HS-5 (cell line): ENCODE measurements around the gene ABHD2.
"Not testable (repeated sequence)": the region's sequence is repeated elsewhere in the genome, so short reads cannot be mapped to it uniquely, and the experiment has no call there.

Experiments
- DNase-seq: peaks from one replicate; pipeline ENCODE4 v3.0.0-alpha.2; 2012; ENCODE audit warnings: low read depth

Gene ABHD2

DNA sequence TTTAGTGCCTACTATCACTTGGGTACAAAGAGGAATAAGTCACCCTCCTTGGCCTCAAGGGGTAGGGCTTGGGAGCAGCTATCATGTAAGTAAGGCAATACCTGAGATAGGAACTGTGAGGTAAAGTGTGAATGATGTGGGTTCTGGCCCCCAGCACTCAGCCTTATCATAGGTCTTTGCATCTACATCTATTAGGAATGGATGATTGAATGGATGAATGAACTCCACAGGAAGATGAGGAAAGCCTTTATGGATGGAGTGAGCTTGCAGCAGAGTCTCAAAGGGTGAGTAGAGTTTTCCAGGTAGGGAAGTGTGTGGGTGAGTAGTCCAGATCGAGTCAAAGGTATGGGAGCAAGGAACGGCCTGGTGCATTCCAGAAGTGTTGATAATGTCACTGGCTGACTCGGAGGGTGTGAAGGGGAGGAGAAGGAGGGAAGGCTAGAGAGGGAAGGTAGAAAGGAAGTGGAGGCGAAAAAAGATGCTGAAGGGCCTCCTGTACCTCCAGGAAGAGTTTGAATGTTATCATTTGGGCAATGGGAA is 13.1 kb upstream of the ABHD2 start:
- no peak for DNase-seq

DNA sequence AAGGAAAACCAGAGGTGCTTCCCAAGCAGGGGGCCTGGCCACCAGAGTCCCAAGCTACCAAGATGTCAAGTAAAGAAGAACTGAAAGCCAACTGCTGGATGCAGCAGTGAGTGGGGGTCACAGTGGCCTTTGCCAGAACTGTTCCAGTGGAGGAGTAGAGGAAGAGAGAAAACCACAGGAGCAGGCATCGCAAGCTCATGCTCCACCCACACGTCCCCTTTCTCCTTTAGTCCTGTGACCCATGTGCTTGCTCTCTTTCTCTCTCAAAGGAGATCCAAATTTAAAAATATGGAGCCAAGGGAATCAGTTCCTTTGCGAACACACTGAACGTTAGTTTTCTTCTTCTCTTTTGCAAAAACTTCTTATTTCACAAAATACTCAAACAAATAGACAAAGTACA is 12.4 kb upstream of the ABHD2 start:
- no peak for DNase-seq

DNA sequence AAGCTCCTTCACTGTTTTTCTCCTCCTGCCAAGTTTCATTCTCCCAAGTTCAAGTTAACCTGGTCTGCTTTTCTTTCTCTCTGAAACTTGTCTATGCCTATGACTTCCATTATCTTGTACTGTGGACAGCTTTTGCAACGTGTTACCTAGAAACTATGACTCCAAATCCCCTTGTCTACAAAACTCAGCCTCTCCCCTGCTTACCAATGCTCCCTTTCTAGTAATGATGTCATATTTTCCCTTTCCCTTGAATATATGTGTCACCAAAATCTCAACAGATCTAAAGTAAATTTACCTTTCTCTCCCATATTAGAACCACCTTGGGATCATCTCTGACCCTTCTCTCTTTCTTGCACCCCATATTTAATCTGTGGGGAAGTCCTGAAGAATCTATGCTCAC is 10.5 kb upstream of the ABHD2 start:
- no peak for DNase-seq

DNA sequence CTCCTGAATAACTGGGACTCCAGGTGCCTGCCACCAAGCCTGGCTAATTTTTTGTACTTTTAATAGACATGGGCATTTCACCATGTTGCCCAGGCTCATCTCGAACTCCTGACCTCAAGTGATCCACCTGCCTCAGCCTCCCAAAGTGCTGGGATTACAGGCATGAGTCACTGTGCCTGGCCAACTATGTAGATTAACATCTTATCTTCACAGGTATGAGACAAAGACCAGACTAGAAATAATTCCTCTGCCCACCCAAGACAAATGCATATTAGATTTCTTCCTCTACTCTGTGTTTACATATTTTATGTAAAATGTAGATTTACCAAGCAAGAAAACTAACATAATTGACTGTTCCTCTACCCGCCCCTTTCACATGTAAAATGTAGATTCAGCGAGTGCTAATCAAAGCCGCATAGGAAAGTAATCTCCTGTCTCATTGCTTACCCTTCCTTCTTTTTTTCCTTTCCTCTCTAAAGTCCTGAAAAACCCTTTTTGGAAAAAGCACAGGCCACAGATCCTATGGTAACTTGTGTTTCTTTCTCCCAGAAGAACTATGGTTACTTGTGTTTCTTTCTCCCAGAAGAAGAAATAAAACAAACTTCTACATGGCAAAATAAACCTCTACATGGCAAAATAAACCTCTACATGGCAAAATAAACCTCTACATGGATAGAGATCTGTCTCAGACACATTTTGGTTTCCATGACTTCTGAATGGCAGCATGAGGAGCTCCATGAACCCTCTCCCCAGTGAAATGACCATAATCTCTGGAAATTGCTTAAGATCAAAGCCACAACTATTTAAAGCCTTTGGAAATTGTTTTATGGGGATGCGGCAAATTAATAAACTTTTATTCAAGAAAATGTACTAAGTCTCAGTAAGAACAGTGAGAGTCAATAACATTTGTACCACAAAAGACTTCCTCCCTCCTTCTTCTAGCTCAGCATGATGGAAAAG is 9.1 kb upstream of the ABHD2 start:
- DNase-seq = no peak

DNA sequence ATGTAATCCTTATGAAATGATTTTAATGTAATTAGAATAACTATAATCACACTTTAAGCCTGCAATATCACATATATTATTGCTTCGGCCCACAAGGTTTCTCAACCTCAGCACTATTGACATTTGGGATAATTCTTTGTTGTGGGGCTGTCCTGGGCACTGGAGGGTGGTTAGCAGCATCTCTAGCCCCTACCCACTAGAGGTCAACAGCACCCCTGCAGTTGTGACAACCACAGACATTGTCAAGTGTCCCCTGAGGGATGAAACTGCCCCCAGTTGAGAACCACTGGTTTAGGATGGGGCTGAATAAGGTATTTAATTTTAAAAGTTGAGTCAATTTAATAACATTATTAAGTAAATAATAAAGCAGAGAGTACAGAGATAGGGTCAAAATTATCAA is 6.4 kb upstream of the ABHD2 start:
- DNase-seq = no peak

DNA sequence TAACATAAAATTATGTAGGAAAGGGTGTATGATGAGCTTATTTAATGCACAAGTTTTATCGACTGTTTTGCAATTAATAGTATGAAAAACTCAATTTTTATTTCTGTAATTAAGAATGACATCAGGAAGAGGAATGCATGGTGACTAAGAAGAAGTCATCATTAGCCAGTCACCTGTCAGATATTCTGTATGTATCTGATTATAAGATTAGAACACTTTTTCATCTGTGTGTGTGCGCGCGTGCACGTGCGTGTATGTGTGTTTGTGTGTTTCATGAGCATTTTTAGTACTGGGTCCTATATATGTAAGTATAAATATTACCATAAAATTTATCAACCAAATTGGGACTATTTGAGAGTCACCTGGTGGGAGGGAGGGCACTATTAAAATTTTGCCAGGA is 5.0 kb upstream of the ABHD2 start:
- no peak for DNase-seq

DNA sequence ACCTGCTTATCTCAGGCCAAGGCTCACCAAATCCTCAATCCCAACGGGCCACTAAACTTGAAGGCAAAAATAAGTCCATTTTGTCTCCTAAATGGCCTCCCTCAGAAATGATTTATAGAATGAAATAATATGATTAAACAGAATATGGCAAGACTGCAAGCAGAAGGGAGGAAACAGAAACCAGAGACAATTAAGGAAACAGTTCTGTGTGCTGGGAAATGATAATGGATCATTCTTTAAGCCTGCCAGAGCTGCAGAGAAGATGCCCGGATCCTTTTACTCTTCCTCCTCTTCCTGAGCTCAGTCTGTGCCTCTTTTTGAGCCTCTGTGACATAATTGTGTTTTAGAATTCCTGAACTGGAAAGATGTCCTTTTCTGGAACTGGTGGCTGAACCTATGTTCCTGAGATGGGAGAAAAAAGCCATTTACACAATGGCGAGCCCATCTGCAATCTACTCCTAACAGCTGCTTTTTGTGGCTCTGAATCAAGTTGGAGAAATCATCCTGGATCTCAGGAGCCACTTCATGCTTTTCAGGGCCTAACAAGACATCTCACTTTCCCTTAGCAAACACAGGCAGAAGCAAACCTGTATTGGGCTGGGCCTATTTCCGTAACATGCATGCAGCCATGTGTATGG is 2.8 kb upstream of the ABHD2 start:
- DNase-seq = no peak

DNA sequence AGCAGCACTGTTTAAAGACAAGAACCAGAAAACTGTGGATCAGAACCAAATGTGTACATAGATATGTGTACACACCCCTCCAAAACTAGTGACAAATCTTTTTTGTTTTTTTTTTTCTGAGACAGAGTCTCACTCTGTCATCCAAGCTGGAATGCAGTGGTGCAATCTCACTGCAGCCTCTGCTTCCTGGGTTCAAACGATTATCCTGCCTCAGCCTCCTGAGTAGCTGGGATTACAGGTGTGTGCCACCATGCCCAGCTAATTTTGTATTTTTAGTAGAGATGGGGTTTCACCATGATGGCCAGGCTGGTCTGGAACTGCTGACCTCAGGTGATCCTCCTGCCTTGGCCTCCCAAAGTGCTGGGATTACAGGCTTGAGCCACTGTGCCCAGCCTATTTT is 2.3 kb upstream of the ABHD2 start:
- DNase-seq = not testable (repeated sequence)

DNA sequence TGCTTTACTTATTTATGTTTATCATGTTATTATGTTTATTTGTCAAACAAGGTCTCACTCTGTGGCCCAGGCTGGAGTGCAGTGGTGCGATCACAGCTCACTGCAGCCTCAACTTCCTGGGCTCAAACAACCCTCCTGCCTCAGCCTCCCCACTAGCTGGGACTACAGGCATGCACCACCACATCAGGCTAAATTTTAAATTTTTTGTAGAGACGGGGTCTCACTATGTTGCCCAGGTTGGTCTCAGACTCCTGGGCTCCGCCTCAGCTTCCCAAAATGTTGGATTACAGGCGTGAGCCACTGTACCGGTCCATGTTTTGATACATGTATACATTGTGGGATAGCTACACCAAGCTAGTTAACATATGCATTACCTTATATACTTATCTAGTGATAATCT is 1.9 kb upstream of the ABHD2 start:
- DNase-seq = not testable (repeated sequence)

DNA sequence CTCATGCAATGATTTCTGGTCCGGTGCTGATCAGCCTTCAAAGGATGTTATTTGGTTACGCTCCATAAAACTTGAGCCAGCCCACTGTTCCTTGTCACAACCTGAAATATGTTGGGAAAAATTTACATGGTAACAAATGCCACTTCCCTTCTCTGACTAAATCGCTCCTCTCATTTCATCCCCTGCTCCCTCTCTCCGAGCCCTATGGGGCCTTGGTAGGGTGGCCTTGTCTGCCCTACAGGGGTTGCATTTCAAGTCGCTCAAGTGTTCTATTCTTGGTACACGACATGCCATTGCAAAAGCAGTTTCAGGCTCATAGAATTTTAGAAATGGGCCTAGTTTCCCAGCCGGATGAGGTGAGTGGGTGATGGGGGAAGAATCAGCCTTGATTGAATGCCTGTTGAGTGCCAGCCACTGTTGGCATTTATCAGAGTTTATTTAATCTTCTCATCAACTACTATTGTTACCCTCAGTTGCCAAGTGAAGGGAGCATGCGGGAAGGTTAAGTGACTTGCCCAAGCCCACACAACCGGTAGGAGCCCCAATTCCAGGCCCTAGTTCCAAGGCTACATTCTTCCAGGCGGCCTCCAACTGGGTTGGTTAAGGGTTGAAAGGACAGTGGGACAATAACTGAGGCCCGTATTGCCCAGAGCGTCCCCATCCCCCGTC is 961 bp upstream of the ABHD2 start:
- no peak for DNase-seq

DNA sequence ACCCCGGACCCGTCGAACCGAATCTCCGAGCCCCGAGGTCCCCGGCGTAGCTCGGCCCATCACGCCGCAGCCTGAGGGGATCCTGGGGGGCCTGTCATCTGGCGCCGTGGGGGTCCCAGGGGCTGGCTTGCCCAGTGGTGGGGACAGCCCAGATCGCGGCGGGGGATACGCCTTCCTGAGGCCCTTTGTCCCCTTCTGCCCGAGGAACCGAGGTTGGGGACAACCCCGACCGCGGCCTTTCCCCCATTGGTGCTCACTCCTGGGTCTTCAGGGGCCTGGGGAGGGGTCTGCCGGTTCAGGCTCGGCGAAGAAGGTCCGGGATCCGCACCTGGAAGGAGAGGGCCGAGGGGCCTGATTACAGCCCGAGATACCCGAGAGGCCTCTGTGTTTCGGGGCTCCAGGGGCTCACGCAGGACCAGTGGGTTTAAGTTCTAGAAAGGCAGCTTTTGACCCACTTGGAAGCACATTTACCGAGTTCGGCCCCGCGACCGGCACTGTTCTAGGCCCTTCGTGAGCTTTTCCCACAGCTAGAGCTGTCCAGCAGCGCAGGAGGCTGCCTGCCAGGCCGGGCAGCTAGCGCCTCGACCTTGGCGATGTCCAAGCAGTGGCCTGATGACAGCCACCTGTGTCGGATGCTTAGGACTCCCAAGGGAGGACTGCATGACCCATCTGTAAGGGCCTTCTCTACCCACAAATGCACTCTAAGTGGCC is 504 bp downstream of the ABHD2 start:
- DNase-seq = no peak

DNA sequence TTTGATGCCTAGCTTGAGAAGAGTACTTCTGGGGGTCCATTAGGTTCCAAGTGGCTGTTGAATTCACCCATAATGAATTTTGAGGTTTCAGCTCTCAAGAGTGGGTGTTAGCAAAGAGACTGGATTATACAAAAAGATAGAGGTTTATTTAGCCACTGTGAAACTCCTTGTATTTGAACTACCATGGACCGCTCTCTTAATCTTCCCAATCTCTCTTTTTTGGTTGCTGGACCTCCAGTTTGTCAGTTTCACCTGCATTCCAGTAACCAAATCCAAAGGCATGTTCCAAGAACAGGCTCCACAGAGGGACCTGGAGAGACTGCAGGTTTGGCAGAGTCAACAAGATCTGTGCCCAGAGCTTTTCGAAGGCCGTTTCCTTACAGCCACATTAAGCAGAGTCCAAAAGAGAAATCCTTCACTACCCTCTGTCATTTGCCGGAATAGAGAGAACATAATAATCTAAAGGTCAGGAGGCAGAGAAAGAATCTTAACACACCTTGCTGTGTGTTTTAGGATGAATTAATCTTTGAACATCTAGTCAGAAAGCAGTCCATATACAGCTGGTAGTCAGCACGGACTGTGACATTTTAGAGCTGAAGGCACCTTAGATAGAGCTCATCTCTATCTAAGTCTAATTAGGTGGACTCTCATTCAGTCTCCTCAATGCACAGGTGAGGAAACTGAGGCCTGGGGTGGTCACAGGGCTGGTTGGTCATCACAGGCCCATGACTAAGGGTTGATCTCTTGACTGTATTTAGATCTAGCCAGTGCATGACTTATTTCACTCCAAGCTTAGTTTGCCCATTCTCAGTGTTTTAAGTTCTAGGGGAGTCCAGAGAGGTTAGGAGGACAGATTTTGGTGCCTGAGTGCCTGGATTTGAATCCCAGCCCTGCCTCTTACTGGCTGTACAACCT is 1.3 kb downstream of the ABHD2 start:
- DNase-seq = no peak

DNA sequence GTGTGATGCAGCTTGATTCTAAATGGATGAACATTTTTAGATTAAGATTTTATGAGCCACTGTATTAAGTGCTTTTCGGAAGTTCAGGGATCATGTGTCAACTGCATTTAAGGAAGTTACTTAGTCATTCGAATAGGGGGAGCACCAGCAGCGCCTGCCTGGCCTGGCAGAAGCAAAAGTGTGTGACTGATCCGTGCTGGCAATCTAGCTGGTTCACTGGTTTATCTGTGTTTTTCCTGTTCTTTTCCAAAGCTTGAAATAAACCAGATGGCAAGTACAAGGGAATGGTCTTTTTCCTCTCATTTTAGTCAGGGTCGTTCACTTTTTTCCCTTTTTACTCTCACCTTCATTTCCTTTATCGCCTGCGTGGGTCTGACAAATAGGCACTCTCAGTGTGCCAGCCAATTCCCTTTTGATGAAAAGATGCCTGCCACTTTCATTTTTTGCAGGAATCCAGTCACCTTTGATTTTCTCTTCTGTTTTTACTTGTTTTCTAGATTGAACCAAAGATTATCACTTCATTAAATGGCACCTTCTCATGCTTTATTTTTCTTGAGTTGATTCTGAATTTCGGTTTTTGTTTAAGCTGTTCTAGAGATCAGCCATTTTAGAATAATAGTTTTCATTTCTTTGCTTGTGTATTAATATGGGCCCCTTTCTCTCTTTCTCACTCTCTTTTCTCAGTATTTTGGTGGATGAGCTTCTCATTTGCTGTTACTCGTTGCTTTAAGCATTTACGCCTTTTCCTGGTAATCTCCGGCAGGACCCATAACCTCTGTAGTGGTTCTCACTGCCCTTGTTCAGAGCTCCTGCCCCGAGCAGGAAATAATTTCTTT is 2.8 kb downstream of the ABHD2 start:
- peak; percentile 56 for DNase-seq

DNA sequence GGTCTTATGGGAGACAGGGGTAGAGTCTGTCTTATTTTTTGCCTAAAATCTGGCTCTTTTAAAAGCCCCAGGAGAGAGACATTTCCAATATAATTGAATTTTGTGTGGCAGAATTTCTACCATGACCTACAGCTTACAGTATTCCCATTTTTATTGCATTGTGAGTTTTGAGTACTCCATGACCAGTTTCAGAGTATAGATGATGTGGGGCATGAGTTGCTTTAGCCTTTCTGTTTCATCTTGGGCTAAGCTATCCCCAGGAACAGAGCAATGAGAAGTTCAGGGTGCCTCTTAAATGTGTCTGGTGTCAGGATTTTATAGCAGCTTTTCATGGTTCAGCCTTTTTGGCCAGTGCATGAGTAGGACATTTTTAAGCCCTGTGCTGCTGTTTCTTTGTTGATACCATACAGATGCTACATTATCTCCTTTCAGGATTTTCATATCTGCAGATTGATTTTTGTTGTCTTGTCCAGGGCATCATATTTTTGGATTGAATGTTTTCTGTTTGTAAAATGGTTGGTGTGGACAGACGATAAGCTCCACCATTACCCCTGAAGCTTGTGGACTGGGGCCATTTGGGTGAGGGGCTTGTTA is 3.5 kb downstream of the ABHD2 start:
- DNase-seq = no peak

DNA sequence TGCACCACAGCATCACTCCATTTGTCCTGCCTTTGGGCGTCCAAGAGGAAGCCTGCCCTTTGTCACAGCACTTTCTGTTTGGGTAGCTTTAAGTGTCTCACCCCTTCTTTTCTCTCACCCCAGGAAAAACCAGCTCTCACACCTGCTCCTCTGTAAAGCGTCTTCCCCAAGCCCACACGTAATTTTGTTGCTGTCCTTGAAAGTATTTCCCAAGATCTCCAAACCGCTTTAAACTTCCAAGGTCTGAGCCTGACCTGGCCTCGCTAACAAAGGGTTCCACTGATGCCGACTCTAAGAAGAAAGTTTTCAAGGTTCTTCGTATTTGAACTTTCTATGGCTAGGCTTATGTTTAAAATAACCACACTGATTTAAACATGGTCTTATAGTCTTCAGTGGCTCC is 5.3 kb downstream of the ABHD2 start:
- DNase-seq = no peak

DNA sequence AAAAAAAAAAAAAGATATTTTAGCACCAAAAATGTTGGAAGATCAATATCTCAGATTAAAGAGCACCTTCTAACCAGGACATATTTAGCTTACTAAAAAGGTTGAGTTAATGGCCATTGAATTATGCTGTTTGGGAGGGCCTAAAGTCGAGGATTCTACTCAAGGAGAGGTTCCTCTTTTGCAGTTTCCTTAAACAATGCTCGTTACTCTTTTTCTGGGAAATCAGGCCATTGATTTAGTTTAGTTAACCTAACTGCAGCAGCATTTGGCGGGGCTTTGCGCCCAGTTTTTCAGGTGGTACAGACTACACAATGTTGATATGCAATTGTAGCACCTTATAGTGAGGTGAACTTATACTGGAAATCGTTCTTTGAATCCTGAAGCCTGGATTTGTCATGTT is 6.8 kb downstream of the ABHD2 start:
- DNase-seq = no peak

DNA sequence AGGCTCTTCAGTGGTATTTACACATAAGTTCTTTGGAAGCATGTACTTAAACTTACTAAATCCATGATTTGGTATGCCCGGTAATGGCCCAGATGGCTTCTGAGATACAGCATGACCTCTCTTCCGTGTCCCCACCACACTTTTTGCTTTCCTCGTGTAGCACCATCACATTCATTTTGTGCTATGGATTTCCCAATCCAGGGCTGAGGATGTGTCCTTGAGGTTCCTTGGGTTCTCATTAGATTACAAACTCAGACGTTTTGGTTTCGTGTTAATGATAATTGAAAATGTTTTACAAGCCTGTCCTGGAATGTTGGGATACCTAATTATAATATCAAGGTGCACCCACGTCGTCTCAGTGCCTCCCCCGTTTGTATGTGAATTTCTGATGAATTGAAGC is 7.3 kb downstream of the ABHD2 start:
- DNase-seq = no peak

DNA sequence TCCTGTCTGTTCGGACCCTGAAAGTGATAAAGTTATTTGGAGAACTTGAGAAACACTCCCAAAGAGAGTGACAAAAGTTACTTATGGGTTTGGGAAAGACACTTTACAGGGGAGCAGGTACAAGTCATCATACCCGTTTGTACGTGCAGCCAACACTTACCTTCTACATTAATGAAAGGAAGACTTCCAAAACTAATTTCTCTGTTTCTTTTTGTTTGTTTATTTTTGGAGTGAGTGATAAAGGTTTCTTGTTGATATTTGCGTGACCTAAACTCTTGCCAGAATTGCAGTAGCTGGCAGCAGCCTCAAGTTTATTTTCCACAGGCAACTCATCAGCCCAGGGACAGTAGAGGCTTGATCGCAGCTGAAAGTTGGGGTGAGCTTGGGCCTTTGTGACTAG is 8.4 kb downstream of the ABHD2 start:
- DNase-seq = no peak

DNA sequence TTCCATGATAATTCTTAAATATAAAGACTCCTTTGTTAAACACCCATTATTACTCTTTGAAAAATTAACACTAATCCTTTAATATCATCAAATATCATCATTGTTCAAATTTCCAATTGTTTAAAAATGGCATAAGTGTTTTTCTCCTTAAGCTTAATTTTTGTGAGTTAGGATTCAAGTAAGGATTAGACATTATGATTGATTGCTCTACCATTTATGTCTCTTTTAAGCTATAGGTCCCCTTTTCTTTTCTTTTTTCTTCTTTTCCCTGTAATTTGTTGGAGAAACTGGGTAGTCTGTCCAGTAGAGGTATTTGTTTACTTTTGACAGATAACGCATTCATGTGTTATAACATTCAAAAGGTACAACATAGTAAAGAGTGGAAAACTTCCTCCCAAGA is 9.1 kb downstream of the ABHD2 start:
- DNase-seq = no peak

DNA sequence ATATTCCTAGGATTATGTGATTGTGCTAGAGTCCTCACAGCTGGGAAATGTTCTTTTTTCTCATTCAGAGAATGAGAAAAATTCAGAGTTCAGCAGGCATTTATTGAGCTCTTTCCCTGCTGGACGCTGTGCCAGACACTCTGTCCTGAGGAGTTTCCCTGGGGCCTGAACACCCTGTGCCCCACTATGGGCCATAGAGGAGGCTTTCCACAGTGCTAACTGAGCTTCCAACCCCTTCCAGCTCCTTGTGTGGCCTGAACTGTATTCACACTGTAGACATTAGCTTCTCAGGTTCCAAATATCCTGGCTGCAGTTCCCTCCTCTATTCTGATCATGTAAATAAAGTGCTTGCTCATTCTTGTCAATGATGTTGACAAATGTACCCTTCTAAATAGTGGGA is 10.0 kb downstream of the ABHD2 start:
- DNase-seq = no peak
